NCI-H1105 treated with DMSO at 0.1 percent for 48 hours (cell line): ENCODE measurements around the gene CDH12.
"Not testable (repeated sequence)": the region's sequence is repeated elsewhere in the genome, so short reads cannot be mapped to it uniquely, and the experiment has no call there.

ENCODE experiments used
- DNase-seq: peaks from one replicate; lab custom pipeline; 2025; lab: John Stamatoyannopoulos, UW

The CDH12 gene

DNA sequence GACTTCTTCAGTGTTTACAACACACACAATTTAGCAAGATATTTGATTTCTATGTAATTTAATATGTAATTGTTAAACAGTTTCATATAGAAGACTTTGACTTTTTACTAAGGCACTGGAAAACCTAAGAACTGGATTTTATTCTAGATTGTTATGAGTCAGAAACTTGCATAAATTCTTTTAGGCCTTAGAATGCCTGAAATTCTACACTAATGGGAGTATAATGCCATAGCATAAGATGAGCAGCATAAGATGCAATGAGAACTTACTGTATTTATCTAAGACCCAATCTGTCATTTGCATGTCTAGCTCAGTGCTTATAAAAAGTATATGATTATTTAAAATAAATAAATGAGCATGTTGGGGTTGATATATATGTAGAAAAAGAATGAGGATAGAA is 285.2 kb downstream of the CDH12 start:
- DNase-seq, result no peak

DNA sequence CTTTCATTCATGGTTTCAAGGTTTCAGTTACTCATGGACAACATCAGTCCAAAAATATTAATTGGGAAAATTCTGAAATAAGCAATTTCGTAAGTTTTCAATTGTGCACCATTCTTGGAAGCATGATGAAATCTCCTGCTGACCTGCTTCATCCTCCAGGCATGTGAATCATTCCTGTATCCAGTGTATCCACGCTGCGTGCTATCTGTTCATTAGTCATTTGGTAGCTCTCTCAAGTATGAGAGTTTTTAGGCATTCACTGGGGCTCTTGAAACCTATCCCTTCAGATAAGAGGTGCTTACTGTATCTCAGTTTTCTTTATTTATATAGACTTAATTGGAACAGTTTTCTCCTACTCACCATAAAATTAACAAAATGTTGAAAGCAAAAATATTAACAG is 293.0 kb downstream of the CDH12 start:
- DNase-seq, result peak; percentile 13

DNA sequence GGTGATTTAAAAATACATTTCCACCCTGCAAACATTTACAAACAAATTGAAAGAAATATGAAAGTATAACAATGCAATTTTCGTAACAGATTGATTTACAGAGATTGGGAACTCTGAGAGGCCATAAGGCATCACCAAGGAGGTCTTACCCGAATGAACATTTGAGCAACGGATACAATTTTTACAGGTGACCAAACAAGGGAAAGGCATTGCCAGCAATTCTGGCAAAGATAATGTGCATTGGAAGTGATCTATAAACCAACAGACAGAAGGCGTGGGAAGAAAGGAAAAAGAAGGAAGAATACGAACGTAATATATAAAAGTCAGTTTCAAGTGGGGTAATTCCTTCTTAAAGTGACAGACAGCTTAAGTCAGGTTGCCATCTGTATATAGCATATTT is 295.9 kb downstream of the CDH12 start:
- DNase-seq, result no peak

DNA sequence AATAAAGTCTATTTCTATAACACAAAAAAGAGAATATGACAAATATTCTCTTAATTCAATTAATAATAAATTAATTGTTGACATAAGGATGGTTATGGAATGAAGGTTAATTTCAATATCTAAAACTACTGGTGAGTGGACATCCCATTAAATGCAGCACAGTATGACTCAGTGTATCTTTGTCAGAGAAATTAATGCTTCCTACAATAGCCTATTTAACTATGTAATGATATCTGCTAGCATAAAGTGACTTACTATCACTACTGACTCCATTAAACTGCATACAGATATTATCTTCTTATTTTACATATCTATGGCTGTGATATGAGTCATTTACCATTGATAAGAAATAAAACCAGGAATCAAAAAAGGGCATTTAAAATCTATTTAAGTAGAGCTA is 298.7 kb downstream of the CDH12 start:
- DNase-seq, result no peak

DNA sequence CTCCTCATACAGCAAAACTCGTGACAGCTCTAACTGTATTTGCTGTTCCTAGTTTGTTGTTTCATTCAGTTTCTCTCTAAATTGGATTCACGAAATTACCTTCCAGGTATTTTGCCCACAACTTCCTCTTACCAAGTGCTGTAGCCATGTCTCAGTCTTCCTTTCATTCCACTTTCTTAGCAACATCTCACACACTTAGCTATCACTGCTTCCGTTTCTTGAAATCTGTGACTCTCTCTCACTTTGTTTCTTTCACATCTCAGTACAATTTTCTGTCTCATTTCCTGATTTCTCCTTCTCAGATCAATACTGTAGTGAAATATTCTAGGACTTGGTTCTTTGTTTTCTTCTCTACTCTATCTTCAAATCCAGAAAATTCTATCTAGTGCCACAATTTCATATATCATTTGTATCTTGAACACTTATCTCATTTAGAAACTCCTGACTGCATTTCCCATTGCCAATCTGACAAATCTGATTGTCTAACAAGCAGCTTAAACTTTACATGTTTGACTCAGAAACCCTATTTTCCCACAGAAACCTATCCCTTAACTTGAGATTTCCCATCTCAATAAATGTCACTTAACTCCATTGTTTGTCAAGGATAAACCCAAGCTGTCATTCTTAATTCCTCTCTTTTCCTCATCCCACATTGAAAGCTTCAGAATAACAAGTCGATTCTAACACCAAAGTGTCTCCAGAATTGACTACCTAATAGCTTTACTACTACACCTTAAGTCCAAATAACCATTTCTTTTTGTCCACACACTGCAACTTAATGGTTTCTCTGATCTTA is 303.1 kb downstream of the CDH12 start:
- no peak for DNase-seq

DNA sequence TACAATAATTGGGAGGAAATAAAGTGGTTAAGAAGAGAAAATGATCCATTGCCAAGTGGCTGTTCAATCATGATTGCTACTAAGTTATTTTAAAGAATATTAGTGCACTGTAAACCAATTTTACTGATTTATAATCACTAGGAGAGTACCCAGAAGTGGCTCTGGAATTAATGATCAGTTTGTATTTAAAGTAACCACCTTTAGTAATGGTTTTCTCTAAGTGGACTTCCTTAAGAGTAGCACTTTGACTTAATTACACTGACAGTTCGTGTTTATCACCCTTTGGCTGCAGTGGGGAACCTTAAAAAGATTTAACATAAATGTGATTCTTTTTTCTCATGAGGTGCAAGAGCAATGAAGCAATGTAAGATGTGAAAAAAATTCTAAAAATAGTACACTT is 310.8 kb downstream of the CDH12 start:
- peak; percentile 44 for DNase-seq

DNA sequence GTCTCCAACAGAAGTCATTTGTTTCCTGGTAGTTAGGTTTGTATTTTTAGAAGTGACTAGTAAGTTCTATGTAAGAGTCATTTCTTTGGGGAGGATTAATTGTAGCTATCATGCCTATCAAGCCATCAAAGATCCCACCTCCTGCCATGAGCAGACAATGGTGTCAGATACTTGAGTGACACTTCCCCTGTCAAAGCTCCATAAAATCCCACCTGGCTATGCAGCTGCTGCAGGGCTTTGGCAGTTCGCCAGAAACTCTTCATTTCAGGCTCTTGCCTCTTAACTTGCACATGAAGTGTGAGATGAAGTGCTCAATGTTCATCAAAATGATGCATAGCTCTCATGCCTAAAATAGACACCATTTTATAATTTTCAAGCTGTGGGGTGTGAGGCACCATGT is 312.1 kb downstream of the CDH12 start:
- peak; percentile 99 for DNase-seq

DNA sequence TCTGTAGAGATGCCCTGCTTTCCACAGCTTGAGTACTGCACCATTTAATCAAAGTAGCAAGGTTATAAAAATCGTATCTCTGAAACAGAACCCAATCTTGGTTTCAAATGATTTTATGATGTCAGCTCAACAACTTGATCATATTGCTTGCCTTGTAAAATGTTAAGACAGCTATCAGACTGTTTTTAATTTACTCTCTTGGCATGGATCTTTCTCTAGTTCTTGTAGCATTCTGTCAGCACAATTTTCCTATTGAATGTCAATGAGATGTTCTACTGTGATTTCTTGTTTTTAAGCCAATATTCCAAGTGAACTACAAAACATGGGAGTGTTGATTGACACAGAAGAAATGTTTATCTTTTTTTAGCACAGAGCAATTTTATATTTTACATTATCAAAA is 313.4 kb downstream of the CDH12 start:
- DNase-seq, result no peak

DNA sequence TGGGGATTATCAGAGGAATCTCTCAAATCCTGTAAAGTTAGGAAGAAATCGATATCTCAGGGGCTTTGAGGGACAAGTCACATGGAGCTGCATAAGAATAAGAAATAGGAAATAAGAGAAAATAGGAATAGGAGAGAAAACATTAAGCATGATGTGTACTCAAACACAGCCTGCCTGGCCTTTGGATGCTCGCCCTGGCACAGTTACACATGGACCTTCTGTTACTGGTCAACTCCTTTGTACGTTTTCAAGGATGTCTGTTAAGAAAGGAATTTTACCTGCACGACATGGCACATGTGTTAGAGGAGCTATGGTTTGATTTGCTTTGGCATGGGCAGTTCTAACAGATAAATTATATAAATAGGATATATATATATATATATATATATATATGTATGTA is 321.2 kb downstream of the CDH12 start:
- no peak for DNase-seq

DNA sequence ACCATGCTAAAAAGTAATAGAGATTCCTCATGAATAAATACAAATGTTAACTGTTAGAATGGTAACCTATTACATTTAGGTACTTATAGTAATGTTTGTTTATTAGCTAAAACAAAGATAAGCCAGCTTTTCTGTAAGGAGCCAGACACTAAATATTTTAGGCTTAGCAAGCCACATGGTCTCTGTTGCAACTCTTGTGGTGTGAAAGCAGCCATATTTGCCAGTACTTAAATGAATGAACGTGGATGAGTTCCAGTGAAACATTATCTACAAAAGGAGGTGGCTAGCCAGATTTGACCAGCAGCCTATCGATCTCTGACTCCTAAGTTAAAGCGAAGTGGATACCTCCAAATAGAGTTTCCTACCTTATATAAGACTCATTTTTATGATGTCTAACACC is 331.6 kb downstream of the CDH12 start:
- no peak for DNase-seq

DNA sequence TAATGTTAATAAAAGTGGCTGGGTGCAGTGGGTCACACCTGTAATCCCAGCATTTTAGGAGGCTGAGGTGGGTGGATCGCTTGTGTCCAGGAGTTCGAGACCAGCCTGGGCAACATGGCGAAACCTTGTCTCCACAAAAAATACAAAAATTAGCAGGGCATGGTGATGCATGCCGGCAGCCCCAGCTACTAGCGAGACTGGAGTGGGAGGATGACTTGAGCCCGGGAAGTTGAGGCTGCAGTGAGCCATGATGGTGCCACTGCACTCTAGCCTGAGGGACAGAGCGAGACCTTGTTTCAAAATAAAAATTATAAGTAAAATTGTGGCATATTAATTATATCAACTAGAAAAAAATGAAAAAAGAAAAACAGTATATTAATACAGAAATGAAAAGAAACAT is 336.6 kb downstream of the CDH12 start:
- not testable (repeated sequence) for DNase-seq

DNA sequence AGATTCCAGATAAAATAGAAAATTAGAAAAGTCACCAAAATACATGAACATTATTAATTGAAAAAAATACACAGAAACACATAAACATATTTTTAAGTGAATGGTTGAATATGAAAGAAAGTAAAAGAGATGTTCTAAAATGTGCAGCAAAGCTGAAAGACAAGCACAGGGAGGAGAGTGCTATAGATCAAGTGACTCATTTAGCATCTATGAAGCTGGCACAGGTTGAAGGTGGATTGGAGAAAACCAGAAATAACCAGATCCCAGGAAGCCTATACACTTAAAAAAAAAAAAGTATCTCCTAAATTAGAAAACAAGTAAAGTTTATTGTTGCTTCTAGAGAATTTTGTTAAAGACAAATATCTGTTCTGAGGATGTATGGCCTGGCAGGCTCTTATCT is 338.9 kb downstream of the CDH12 start:
- no peak for DNase-seq

DNA sequence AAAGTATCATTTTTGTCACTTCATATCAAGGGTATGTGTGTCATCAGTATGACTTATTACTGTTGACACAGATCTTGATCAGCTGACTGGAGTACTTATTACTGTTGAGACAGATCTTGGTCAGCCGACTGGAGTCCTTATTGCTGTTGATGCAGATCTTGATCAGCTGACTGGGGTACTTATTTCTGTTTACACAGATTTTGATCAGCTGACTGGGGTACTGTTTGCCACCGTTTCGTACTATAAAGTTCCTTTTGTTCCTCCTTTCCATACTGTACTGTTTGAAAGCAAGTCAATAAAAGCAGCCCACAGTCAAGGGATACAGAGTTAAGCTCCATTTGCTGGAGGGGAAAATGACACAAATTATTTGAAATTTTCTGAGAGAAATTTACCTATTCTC is 347.3 kb downstream of the CDH12 start:
- no peak for DNase-seq

DNA sequence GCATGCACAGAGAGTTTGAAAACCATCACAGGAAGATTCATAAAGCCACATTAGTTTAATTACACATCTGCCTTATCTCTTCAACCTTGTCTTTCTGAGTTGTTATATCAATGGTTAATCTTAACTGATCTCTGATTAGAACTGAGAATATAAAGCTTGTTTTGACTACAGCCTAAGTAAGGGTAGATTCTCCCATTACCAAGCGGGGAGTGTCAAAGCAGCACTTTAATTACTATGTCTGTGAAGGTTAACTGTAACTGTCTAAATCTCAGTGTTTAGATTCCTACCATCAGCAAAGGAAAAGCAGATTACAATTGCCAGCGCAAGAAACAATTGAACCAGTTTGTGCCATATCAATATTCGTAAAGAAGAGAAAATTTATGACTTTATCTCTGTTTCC is 348.7 kb downstream of the CDH12 start:
- DNase-seq, result no peak

DNA sequence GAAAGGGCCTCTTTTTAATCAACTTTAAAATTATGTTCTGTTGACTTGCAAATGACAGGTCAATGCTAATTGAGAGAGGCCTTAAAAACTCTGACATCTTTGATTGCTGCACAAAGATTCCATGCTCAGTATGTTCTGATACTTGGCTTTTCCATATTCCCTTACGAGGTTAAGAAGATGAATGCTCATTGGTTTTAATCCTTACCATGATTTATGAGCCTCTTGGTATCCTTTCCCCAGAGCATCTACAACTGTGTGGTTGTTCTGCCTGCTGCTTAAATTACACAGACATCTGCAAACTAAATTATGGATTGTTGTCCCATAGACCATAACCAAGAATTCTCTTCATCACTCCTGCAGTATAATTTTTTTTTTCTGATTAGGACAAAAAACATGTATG is 352.6 kb downstream of the CDH12 start:
- no peak for DNase-seq

DNA sequence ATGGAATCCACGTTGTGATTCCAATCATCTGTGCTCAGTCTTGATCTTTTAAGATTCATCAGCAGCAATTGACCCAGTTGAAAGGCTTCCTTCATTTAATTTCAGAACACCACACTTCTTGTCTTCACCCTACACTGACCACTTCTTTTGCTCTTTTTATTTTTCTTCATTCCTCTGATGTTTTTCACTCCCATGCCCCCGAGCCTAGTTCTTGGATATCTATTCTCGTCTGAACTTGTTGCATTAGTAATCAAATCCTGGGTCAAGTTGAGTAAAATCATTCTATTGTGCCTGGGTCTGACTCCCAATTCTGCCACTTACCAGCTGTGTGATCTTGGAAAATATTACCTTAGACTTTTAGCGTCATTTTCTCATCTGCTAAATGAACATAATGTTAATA is 356.5 kb downstream of the CDH12 start:
- DNase-seq, result no peak

DNA sequence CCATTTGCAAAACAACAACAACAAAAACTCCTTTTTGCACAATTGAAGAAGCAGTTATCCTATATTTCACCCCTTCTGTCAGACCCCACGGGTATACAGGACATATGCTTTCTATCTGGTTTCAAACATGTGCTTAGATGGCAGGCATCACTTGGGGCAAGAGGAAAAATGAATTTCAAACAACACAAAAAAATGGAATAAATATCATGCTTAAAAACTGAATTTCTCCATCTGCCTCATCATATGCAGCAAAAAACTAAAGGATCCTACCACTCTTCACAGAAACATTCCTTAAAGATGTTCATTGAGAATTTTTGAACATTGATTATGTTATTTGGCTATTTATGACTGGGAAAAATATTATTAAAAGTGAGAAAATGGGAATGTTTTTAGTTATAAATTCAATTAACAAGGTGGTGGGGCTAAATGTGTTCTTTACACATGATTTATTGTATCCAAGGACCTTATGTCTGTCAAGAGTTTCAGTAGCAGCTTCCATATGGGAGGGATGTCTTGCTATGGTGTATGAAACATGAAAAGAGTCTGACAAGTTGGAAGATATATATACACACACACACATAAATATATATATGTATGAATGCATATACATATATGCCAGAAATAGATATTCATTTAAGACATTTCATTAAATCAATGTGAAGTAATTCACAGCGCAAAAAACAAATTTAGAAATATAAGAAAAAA is 358.0 kb downstream of the CDH12 start:
- DNase-seq, result no peak

DNA sequence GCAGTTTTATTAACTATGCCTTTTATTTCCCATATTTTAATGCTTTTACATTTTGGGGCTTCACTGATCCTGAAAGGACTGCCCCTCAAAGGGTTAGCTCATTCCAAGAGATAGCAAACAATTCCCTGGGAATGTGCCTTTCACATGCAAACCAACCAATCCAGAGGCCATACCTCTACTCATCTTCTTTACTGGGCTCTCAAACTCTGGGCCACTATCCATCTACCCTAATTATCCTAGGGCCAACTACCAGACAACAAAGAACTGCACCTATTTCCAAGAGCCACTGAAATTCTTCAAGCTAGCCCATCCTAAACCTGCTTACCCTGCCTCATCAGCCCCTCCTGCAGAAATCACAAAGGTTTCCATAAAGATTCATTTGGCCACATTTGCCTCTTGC is 364.7 kb downstream of the CDH12 start:
- DNase-seq, result no peak

DNA sequence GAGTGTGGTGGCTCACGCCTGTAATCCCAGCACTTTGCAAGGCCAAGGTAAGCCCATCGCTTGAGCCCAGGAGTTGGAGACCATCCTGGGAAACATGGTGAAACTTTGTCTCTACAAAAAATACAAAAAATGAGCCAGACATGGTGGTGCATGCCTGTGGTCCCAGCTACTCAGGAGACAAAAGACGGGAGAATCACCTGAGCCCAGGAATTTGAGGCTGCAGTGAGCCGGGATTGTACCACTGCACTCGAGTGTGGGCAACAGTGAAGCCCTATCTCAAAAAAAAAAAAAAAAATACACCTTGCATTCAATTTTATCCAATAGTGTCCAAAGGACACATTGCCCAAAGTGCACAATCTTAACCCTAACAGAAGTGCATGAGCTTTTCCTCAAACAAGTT is 372.8 kb downstream of the CDH12 start:
- no peak for DNase-seq

DNA sequence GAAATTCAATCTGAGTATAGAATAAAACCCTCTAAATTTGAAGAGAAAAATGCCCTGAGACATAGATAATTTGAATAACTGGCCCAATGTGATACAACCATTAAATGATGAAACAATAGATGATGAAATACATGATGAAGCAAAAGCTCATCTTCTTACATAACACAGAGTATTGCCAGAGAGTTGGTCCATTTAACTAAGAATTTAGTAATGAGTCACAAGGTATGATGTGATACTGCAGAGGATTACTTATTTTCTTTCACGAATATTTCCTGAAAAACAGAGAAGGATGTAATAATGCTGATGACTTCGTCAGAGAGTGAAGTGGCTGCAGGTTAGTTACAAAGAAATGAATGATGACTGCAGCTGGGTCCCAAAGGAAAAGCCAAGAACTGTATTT is 379.3 kb downstream of the CDH12 start:
- no peak for DNase-seq

DNA sequence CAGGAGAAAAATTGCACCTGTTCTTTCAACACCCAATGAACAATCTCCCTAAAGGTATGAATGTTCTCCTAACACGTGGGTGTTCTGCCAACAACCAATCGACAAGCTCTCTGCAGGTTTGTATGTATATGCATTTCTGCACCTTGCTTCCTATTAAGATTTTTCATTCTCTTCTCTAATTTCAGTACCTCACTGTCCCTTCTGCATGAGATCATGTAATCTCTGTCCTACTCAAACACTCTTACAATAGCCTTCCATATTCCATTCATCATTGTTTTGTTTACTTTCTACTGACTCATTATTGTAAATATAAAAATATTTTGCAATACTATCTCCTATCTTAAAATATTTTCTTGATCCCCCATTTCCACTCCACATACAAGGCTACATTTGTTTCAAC is 382.0 kb downstream of the CDH12 start:
- no peak for DNase-seq

DNA sequence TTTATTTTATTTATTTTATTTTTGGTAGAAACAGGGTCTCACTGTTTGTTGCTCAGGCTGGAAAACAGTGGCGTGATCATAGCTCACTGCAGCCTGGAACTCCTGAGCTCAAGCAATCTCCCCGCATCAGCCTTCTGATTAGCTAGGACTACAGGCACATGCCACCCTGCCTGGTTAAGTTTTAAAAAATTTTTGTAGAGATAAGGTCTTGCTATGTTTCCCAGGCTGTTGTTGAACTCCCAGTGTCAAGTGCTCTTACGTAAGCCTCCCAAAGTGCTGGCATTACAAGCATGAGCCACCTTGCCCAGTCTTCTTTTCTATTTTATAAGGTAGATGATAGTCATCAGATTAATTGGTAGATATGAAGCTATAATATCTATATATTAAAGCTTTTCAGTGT is 382.7 kb downstream of the CDH12 start:
- no peak for DNase-seq

DNA sequence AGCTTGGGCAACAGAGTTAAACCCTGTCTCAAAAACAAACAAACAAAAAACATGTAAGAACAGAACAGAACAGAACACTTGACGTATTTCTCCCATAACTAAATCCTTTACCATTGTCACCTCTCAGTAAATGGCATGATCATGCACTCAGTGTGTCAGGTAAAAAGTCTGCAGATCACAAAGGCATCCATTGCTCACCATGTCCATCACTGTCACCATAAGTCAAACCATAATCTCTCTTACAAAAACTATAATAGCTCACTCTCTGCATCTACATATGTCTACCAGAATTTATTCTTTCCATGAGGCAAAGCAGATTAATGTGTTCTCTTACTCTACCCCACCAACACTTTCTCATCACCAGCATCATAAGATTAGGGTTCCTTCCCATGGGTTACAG is 387.5 kb downstream of the CDH12 start:
- no peak for DNase-seq

DNA sequence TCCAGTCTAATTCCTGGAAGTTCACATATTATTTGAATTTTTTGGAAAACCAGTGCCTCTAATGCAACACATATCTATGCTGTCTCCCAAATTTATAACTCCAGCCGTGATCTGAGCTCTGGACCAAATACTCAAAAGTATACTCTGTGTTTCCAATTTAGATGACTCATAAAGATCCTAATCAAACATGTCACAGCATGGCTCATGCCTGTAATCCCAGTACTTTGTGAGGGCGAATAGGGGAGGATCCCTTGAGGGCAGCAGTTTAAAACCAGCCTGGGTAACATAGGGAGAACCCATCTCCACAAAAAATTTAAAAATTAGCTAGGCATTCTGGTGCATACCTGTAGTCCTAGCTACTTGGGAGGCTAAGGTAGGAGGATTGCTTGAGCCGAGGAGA is 388.0 kb downstream of the CDH12 start:
- no peak for DNase-seq
